ENCODE data around the gene ATP4B. TPM values are rescaled to one million over a fixed set of nuclear protein-coding genes. Genes with fewer than 3 reads are reported as not detected.

ATP4B gene
- total and polyA plus RNA-seq, 2 of the 8 experiments (the other 6 are each of a cell fraction or from before 2014, with no cell fraction given), result 0.05 TPM; not detected in 1

DNA sequence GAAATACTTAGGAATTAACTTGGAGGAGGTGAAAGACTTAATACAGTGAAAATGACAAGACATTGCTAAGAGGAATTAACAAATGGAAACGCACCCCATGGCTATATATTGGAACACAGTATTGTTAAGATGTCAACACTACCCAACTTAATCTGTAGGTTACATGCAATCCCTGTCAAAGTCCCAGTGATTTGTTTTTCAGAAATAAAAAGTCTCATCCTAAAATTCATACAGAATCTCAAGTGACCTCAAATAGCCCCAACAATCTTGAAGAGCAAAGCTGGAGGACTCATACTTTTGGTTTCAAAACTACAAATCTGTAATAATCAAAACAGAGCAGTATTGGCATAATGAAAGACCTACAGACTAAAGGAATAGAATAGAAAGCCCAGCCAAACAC, 13.2 kb downstream of the ATP4B start:
- H2BK20ac ChIP-seq (ENCODE audit: low read length), result no peak overlapping the region
- H4K8ac ChIP-seq (ENCODE audit: extremely low read depth, insufficient read depth, low read length), result no peak overlapping the region
- no peak overlapping the region for H3K56ac ChIP-seq (replicated peaks; ENCODE audit: insufficient read length, low read depth, low read length)
- no peak overlapping the region for H2AK5ac ChIP-seq (ENCODE audit: low read depth, low read length)
- no peak overlapping the region for H3K23ac ChIP-seq (ENCODE audit: insufficient read length)
- no peak for DNase-seq (ENCODE audit: low read depth in 1 of 2, low spot score in 2 of 2)
- no peaks in the 10 kb centered on the region for H3K79me1 ChIP-seq (ENCODE audit: low read depth, low read length)
- H2BK5ac ChIP-seq (ENCODE audit: low read depth, low read length), result no peak overlapping the region
- H3K27me3 ChIP-seq (replicated peaks in 1 of 4; ENCODE audit: control insufficient read depth in 3 of 4, extremely low read depth in 1 of 4, insufficient read depth in 3 of 4, low read length in 3 of 4), result no peaks in the 10 kb centered on the region
- H3K18ac ChIP-seq (ENCODE audit: extremely low read depth, low read length), result no peak overlapping the region
- H3K9me3 ChIP-seq (ENCODE audit: insufficient read depth in 2 of 2, low read depth in 1 of 2, low read length in 1 of 2), result peaks cover 29 to 38% of the 10 kb centered on the region in 2 experiments
- no peak overlapping the region for H3K14ac ChIP-seq (ENCODE audit: insufficient read length)
- no peak overlapping the region for H3K4me3 ChIP-seq (ENCODE audit: extremely low read depth in 1 of 4, insufficient read depth in 2 of 4, low read depth in 3 of 4, low read length in 4 of 4)
- ChIA-PET POLR2A (ENCODE audit: partially characterized antibody) (no interaction called here), CTCF (ENCODE audit: partially characterized antibody) (interaction anchor here (0.6 to 1.8 kb wide), 4 partner anchors 11 to 255 kb away, joined by 3 to 6 read pairs (median 4); no protein-coding TSS in a partner anchor)
- no peak overlapping the region for H3K4ac ChIP-seq (replicated peaks; ENCODE audit: insufficient read length, low read depth, low read length)
- H4K5ac ChIP-seq (ENCODE audit: insufficient read length, low read depth, low read length), result no peak overlapping the region
- H3K23me2 ChIP-seq (ENCODE audit: low read depth, low read length), result no peaks in the 10 kb centered on the region
- H3K4me2 ChIP-seq (ENCODE audit: insufficient read depth in 1 of 2, low read depth in 2 of 2, low read length in 2 of 2), result no peak overlapping the region
- no peak overlapping the region for H3K27ac ChIP-seq (ENCODE audit: low read depth, low read length)
- H4K20me1 ChIP-seq (replicated peaks in 1 of 2; ENCODE audit: control insufficient read depth in 1 of 2, insufficient read depth in 2 of 2, low read length in 2 of 2), result no peaks in the 10 kb centered on the region
- FAIRE-seq, result no peak
- 81% methylated on average over 1 of the region's 1 CpG; no CpG with 5 or more reads in 1 of the 2 experiments for WGBS, 2 experiments (ENCODE audit: extremely low coverage in 1 of 2, insufficient coverage in 1 of 2, insufficient read length in 1 of 2, insufficient replicate concordance in 2 of 2, low coverage in 1 of 2, low lambda C conversion rate in 2 of 2, missing lambda C conversion rate in 1 of 2)
- H3K4me1 ChIP-seq (replicated peaks in 1 of 4; ENCODE audit: control insufficient read depth in 3 of 4, insufficient read depth in 4 of 4, low read length in 3 of 4), result no peaks in the 10 kb centered on the region
- H3K9ac ChIP-seq (replicated peaks in 1 of 4; ENCODE audit: extremely low read depth in 1 of 4, low read depth in 3 of 4, low read length in 3 of 4), result no peak overlapping the region
- H3K36me3 ChIP-seq (ENCODE audit: control insufficient read depth in 2 of 4, insufficient read depth in 4 of 4, low read length in 3 of 4), result peaks cover 6 to 24% (median 12%) of the 10 kb centered on the region in 4 experiments; a peak in 7 of 8 replicates
- no peak overlapping the region for H2BK12ac ChIP-seq (ENCODE audit: low read depth, low read length)
- no peak overlapping the region for H4K91ac ChIP-seq (replicated peaks; ENCODE audit: insufficient read length, low read length)
- H2BK120ac ChIP-seq (replicated peaks; ENCODE audit: low read depth, low read length), result no peak overlapping the region
- no peaks in the 10 kb centered on the region for H3K79me2 ChIP-seq (ENCODE audit: control insufficient read depth in 1 of 2, insufficient read depth in 2 of 2, low read length in 2 of 2)
- no peak overlapping the region for H2AFZ ChIP-seq (ENCODE audit: low read length)
- no peak overlapping the region for H2BK15ac ChIP-seq (ENCODE audit: low read length)
- TF ChIP-seq RNF2 (IDR thresholded peaks at IDR 0.05; ENCODE audit: borderline replicate concordance, low read depth, low read length, missing control alignments, poor library complexity, severe bottlenecking) (no peak), SP4 (IDR thresholded peaks at IDR 0.05; ENCODE audit: low read length) (no peak), RBBP5 (IDR thresholded peaks at IDR 0.05; ENCODE audit: borderline replicate concordance, low read depth, low read length) (no peak), POU5F1 (IDR thresholded peaks at IDR 0.05; ENCODE audit: low read depth, low read length) (no peak), TAF1 (IDR thresholded peaks at IDR 0.05; ENCODE audit: low read depth, low read length) (no peak), TBP (IDR thresholded peaks at IDR 0.05; ENCODE audit: low read depth, low read length) (no peak), ATF3 (IDR thresholded peaks at IDR 0.05; ENCODE audit: insufficient read depth, low read depth, low read length) (no peak), NANOG (IDR thresholded peaks at IDR 0.05; ENCODE audit: insufficient read depth, low read depth, low read length, poor library complexity, severe bottlenecking) (no peak), GTF2F1 (IDR thresholded peaks at IDR 0.05; ENCODE audit: borderline replicate concordance, low read depth, low read length) (no peak), TEAD4 (IDR thresholded peaks at IDR 0.05; ENCODE audit: low read depth, low read length) (no peak), YY1 (IDR thresholded peaks at IDR 0.05; ENCODE audit: low read depth, low read length) (no peak), POLR2AphosphoS5 (IDR thresholded peaks at IDR 0.05; ENCODE audit: low read depth, low read length) (no peak), RAD21 (IDR thresholded peaks at IDR 0.05 in 1 of 2, conservative IDR thresholded peaks at IDR 0.05 in 1 of 2; ENCODE audit: low read depth in 2 of 2, low read length in 2 of 2) (no peak), BRCA1 (IDR thresholded peaks at IDR 0.05; ENCODE audit: low read depth, low read length) (no peak)

All from H1 (cell line).